Thyroid gland (tissue), 4 donors: ENCODE results near the gene PIGR. TPM values are rescaled to one million over a fixed set of nuclear protein-coding genes. Genes with fewer than 3 reads are reported as not detected.

ENCODE experiments used
- DNase-seq, 2 donors: peaks; one replicate each; pipeline ENCODE4 v3.0.0-alpha.2; 2019
- H3K27ac ChIP-seq, 3 donors: fragments of 200-600 bp; sonication (generic); 1 replicate in 2 of 3; 2 replicates in 1 of 3; pipeline ENCODE4 v1.5.1; 2016 to 2019; ENCODE audit warnings: mild to moderate bottlenecking in 1 of 3, moderate library complexity in 1 of 3
- H3K27me3 ChIP-seq: fragments of 200-600 bp; sonication (generic); one replicate; pipeline ENCODE4 v1.5.1; 2019
- H3K36me3 ChIP-seq, 2 donors: fragments of 200-600 bp; sonication (generic); one replicate each; pipeline ENCODE4 v1.5.1; 2016 to 2019
- H3K4me1 ChIP-seq, 2 donors: fragments of 200-600 bp; sonication (generic); one replicate each; pipeline ENCODE4 v1.5.1; 2017 to 2019
- H3K4me3 ChIP-seq, 3 donors: fragments of 200-600 bp; sonication (generic); replicated peaks in 1 of 3; 1 replicate in 2 of 3; 2 replicates in 1 of 3; pipeline ENCODE4 v1.5.1; 2016; ENCODE audit warnings: mild to moderate bottlenecking in 1 of 3
- H3K9me3 ChIP-seq: fragments of 200-600 bp; sonication (generic); one replicate; pipeline ENCODE4 v1.5.1; 2017
- POLR2A ChIP-seq, 2 donors: fragments of 450-650 bp; IDR thresholded peaks; one replicate each; pipeline ENCODE4 v1.6.1; 2017; ENCODE audit warnings: antibody characterized with exemption in 2 of 2, mild to moderate bottlenecking in 2 of 2, moderate library complexity in 1 of 2
- WGBS, 2 donors: methylation state at CpG; one replicate each; pipeline ENCODE4 v1.1.5; 2017; 5-methylcytosine and 5-hydroxymethylcytosine counted together
- intact Hi-C: fragments of 100-400 bp; cut with DNase I; formaldehyde crosslinking; loops from one replicate; pipeline ENCODE4 v1.15.1; 2023
- total RNA-seq, 4 donors: library from RNA; depleted of rRNA; stranded (reverse); fragments of >200 nt; gene quantifications; one replicate each; pipeline ENCODE4 v1.2.3, GENCODE V29; 2016
- TF ChIP-seq, protein P1 (sequence below), 6 experiments: fragments of 200-600 bp in 3 of 6; fragments of 450-650 bp in 3 of 6; sonication (generic) in 3 of 6; IDR thresholded peaks; one replicate each; pipeline ENCODE4 v1.5.1; 2016 to 2019; ENCODE audit warnings: antibody characterized with exemption in 6 of 6, mild to moderate bottlenecking in 2 of 6, inconsistent platforms in 1 of 6, moderate library complexity in 1 of 6

Gene PIGR
- total RNA-seq, 4 donors from 2014 or later = 0.11 to 1.2 (median 0.75) TPM; not detected in 1

DNA sequence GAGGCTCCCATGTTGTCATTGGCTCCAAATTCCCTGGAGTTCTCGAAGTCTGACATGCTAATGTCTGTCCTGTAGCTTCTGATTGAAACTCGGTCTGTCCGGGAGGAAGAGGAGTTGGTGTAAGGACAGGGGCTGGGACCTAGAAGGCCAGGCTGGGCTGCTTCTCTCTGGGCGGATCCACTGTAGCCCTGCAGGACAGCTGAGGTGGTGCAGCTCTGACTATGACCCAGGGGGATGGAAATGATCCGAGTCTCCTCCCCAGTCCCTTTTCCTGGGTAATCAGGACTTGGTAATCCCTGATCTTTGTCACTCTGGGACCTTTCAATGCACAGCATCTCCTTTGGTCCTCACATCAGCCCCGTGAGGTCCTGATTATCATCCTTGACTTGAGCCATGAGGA is 14.6 kb downstream of the PIGR start:
- Histone ChIP-seq H3K9me3 (no peaks in the 10 kb centered on the region), H3K36me3 (no peaks in the 10 kb centered on the region), H3K4me3 (no peak overlapping the region), H3K4me1 (no peaks in the 10 kb centered on the region), H3K27me3 (no peaks in the 10 kb centered on the region), H3K27ac (no peak overlapping the region)
- 79 to 81% methylated on average over 6 of the region's 6 CpGs for WGBS, 2 donors
- TF ChIP-seq, protein P1, sequence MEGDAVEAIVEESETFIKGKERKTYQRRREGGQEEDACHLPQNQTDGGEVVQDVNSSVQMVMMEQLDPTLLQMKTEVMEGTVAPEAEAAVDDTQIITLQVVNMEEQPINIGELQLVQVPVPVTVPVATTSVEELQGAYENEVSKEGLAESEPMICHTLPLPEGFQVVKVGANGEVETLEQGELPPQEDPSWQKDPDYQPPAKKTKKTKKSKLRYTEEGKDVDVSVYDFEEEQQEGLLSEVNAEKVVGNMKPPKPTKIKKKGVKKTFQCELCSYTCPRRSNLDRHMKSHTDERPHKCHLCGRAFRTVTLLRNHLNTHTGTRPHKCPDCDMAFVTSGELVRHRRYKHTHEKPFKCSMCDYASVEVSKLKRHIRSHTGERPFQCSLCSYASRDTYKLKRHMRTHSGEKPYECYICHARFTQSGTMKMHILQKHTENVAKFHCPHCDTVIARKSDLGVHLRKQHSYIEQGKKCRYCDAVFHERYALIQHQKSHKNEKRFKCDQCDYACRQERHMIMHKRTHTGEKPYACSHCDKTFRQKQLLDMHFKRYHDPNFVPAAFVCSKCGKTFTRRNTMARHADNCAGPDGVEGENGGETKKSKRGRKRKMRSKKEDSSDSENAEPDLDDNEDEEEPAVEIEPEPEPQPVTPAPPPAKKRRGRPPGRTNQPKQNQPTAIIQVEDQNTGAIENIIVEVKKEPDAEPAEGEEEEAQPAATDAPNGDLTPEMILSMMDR (IDR thresholded peaks at IDR 0.05) = no peak
- TF ChIP-seq POLR2A (IDR thresholded peaks at IDR 0.05) = no peak
- DNase-seq = no peak
- intact Hi-C loops = no loop called here

DNA sequence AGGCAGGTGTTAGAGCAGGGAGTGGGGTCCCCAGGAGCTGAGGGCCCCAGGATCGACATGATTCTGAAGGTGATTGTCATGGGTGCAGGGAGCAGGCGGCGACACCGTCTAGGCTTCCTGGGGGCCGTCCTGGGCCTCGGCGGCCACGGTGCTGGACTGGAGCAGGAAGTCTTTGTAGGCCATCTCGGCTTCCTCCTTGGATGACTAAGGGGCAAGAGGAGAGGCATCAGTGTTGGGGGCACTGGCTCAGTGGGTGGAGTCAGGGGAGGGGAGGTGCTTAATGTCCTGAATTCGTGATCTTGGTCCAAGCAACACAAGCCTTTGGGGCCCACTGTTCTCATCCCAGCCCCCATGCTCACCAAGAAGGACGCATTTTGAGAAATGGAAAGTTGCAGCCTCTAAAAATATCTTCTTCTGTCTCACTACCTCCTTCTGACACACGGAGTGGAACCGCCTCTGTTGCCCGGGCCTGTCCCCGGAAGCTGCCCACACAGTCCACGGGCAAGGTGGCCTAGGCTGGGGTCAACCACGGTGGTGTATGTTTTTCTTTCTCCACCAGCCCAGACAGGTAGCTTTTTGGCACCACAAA is 16.0 kb downstream of the PIGR start:
- TF ChIP-seq, protein P1 (IDR thresholded peaks at IDR 0.05) = no peak
- no peak for TF ChIP-seq POLR2A (IDR thresholded peaks at IDR 0.05)
- Histone ChIP-seq H3K27me3 (no peaks in the 10 kb centered on the region), H3K4me1 (no peaks in the 10 kb centered on the region), H3K27ac (no peak overlapping the region), H3K9me3 (no peaks in the 10 kb centered on the region), H3K4me3 (no peak overlapping the region), H3K36me3 (no peaks in the 10 kb centered on the region)
- DNase-seq = no peak
- WGBS, 2 donors = 77 to 83% methylated on average over 17 of the region's 17 CpGs
- intact Hi-C loops = no loop called here

DNA sequence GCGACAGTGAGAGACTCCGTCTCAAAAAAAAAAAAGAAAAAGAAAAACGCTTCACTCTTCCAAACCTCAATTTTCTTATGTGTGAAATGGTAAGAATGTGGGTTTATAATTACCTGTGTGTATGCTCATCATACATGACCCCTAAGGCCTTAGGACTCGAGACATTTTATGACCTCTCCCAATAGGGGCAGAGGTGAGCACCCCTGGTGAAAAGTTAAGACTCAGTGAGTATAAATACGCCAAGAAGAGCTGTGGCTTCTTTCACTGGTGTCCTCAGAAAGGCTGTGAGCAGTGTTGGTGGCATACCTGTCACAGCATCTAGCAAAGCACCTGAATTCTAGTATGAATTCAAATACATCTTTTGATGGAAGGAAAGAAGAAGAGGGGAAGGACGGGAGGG is 16.7 kb downstream of the PIGR start:
- Histone ChIP-seq H3K36me3 (no peaks in the 10 kb centered on the region), H3K27ac (no peak overlapping the region), H3K4me1 (no peaks in the 10 kb centered on the region), H3K27me3 (no peaks in the 10 kb centered on the region), H3K9me3 (no peaks in the 10 kb centered on the region), H3K4me3 (no peak overlapping the region)
- no peak for DNase-seq
- intact Hi-C loops = no loop called here
- WGBS, 2 donors = 90 to 93% methylated on average over 6 of the region's 6 CpGs
- TF ChIP-seq, protein P1 (IDR thresholded peaks at IDR 0.05) = no peak
- no peak for TF ChIP-seq POLR2A (IDR thresholded peaks at IDR 0.05)

DNA sequence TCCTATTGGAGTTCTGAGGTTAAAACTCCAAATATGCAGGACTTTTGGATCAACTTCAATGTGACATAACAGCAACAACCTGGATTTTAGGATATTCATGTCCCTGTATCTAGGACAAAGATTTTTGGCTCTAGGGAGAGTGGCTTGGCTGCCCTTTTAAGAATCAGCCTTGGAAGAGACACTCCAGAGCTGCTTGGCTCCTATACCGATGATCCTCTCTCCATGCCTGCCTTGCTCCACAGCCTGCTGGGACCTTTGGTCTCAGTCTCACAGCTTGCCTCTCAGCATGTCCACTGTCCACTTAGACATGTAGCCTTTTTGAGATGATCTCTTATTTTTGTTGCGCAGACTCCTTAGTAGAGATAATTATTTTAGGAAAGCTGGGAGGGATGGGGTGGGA is 20.0 kb downstream of the PIGR start:
- intact Hi-C loops = no loop called here
- no peaks in the 10 kb centered on the region for H3K36me3 ChIP-seq
- no peak for DNase-seq
- 79 to 80% methylated on average over 2 of the region's 2 CpGs for WGBS, 2 donors
- TF ChIP-seq, protein P1 (IDR thresholded peaks at IDR 0.05) = no peak
- no peak for TF ChIP-seq POLR2A (IDR thresholded peaks at IDR 0.05)
- H3K27ac ChIP-seq = no peak overlapping the region
- no peaks in the 10 kb centered on the region for H3K9me3 ChIP-seq
- no peaks in the 10 kb centered on the region for H3K27me3 ChIP-seq
- H3K4me1 ChIP-seq = no peaks in the 10 kb centered on the region
- no peak overlapping the region for H3K4me3 ChIP-seq

DNA sequence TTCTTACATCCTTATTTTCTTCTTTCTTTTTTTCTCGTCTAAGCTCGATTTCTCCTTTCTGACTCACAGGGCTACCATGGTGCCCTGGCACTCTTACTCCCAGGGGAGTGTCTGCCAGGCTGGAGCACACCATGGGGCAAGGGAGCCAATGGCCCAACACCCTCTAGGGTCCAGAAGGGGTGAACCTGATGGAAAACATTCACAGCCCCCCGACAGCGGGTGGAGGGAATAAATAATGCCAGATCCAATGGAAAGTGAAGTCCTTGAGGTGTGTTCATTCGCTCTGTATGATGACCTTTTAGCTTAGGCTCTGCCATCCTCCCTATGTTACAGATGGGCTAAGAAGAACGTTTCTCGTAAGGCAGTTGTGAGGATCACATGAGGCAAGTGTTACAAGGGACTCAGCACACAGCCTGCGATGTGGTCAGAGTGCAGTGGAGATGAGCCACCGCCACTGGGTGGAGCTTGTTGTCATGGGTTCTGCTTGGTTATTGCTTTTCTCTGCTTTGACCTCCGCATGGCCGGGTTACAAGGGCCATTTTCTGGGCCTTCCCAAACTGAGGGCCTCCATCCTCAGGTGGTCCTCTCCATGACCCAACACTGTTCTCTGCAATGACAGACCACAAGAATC is 21.0 kb downstream of the PIGR start:
- no peaks in the 10 kb centered on the region for H3K9me3 ChIP-seq
- DNase-seq = no peak
- H3K4me3 ChIP-seq = no peak overlapping the region
- no peaks in the 10 kb centered on the region for H3K36me3 ChIP-seq
- H3K27me3 ChIP-seq = no peaks in the 10 kb centered on the region
- no peak for TF ChIP-seq POLR2A (IDR thresholded peaks at IDR 0.05)
- TF ChIP-seq, protein P1 (IDR thresholded peaks at IDR 0.05) = no peak
- intact Hi-C loops = no loop called here
- H3K27ac ChIP-seq = no peak overlapping the region
- 81 to 84% methylated on average over 11 of the region's 11 CpGs for WGBS, 2 donors
- H3K4me1 ChIP-seq = no peaks in the 10 kb centered on the region
